Aorta (tissue), 5 donors: ENCODE data around the gene MED23. TPM values are rescaled to one million over a fixed set of nuclear protein-coding genes. Genes with fewer than 3 reads are reported as not detected.

ENCODE experiments used
- ATAC-seq: fragments of 200-7000 bp; cut with Tn5 transposase; one replicate; pipeline ENCODE4 v1.9.1; 2022; ENCODE audit warnings: moderate library complexity; ENCODE audit not compliant: low FRiP score
- DNase-seq, 2 donors: peaks; one replicate each; pipeline ENCODE4 v3.0.0-alpha.2; 2020
- H3K27ac ChIP-seq, 2 donors: one replicate each; pipeline ENCODE4 v1.5.1; 2013; ENCODE audit warnings: low read length in 2 of 2, mild to moderate bottlenecking in 2 of 2, moderate library complexity in 2 of 2, control low read depth in 1 of 2, inconsistent platforms in 1 of 2, low read depth in 1 of 2
- H3K27me3 ChIP-seq, 2 donors: one replicate each; pipeline ENCODE4 v1.6.1; 2013; ENCODE audit warnings: control low read depth in 1 of 2, low read length in 1 of 2, mild to moderate bottlenecking in 1 of 2, moderate library complexity in 1 of 2; ENCODE audit not compliant: insufficient read depth in 2 of 2, control insufficient read depth in 1 of 2
- H3K36me3 ChIP-seq, 2 donors: one replicate each; pipeline ENCODE4 v1.6.1; 2013; ENCODE audit warnings: control low read depth in 1 of 2, low read length in 1 of 2, mild to moderate bottlenecking in 1 of 2; ENCODE audit not compliant: insufficient read depth in 2 of 2, control insufficient read depth in 1 of 2
- H3K4me1 ChIP-seq, 2 donors: one replicate each; pipeline ENCODE4 v1.6.1; 2013; ENCODE audit warnings: low read length in 2 of 2, control low read depth in 1 of 2, mild to moderate bottlenecking in 1 of 2, moderate library complexity in 1 of 2; ENCODE audit not compliant: insufficient read depth in 2 of 2, control insufficient read depth in 1 of 2
- H3K4me3 ChIP-seq, 2 donors: one replicate each; pipeline ENCODE4 v1.5.1; 2013; ENCODE audit warnings: low read length in 2 of 2, control low read depth in 1 of 2, mild to moderate bottlenecking in 1 of 2
- H3K9me3 ChIP-seq: one replicate; pipeline ENCODE4 v1.6.1; 2013; ENCODE audit warnings: mild to moderate bottlenecking, low read length; ENCODE audit not compliant: control insufficient read depth
- WGBS, 2 donors: extraction: QIAGEN DNeasy Blood & Tissue Kit; methylation state at CpG; one replicate each; pipeline ENCODE4 v1.1.7; 2013; 5-methylcytosine and 5-hydroxymethylcytosine counted together
- intact Hi-C, 2 donors: fragments of 100-400 bp; cut with DNase I; formaldehyde crosslinking; loops; one replicate each; pipeline versions ENCODE4 v1.14.2 to v1.15.0; 2022
- long read RNA-seq, 2 donors: library from polyadenylated mRNA; unstranded; transcript quantifications; one replicate each; pipeline ENCODE4 v2.0.0, GENCODE V29; 2020 to 2021
- polyA plus RNA-seq, 2 donors: library from polyadenylated mRNA; stranded (reverse); fragments of 200-250 nt; gene quantifications; one replicate each; pipeline ENCODE4 v1.2.3, GENCODE V29; 2013
- total RNA-seq, 2 donors: library from RNA; stranded (reverse); fragmentation: NEBNext Ultra II Directional; extraction: Animal tissue kit (Norgen Biotek cat#: 25700); gene quantifications; one replicate each; pipeline ENCODE4 v1.2.1, GENCODE V29; 2021
- donor health status: healthy with polysubstance abuse.
- donor health status: Bipolar disorder and iron deficiency.
- donor health status: DM: no; HTN: no; CAD: no.
- donor health status: DM: no; HTN: no; CAD: no.
- donor health status: DM: yes; HTN: yes; CAD: no.

The MED23 gene
- 10 to 100 TPM; 29.1 to 32.9 TPM for total RNA-seq
- 10 to 100 TPM in 1 of 2 donors, 1 to 10 TPM in 1; 4.0 to 17.9 TPM for polyA plus RNA-seq
- long read RNA-seq, donor 1, partial matches to known transcripts: 8 of 9 reads
- long read RNA-seq, donor 1, other reads (novel, unspliced or antisense): 1 of 9 reads
- long read RNA-seq, donor 2, full-length matches to known transcripts: 3 of 11 reads
- long read RNA-seq, donor 2, partial matches to known transcripts: 6 of 11 reads
- long read RNA-seq, donor 2, other reads (novel, unspliced or antisense): 2 of 11 reads

- Histone ChIP-seq H3K27me3 (no peaks in the 10 kb centered on the region), H3K4me1 (peaks cover 0 to 3% of the 10 kb centered on the region in 2 donors), H3K36me3 (peaks cover 2 to 9% of the 10 kb centered on the region in 2 donors), H3K4me3 (peak within 1 kb of the TSS; percentile 66 to 96), H3K9me3 (no peaks in the 10 kb centered on the region), H3K27ac (peak within 1 kb of the TSS; percentile 3 to 61)
- DNase-seq (peak; percentile 96 to 98), ATAC-seq (peak; percentile 98)
- intact Hi-C loops: no loop called here
- WGBS, 2 donors: 0% methylated on average over 53 of the region's 53 CpGs
Observed at GRCh38 chr6:131627724-131628682, at the start of gene MED23. Gene MED23 (minus strand): TSS chr6:131628242. CDS start chr6:131628049, 193 bp downstream.

GRCh38 chr6:131673184-131673583 lies 45.1 kb upstream of the MED23 start:
- Histone ChIP-seq H3K9me3 (no peaks in the 10 kb centered on the region), H3K36me3 (no peaks in the 10 kb centered on the region), H3K4me1 (no peaks in the 10 kb centered on the region), H3K4me3 (no peak overlapping the region), H3K27ac (no peak overlapping the region), H3K27me3 (no peaks in the 10 kb centered on the region)
- ATAC-seq: no peak
- intact Hi-C loops: no loop called here
- DNase-seq: no peak
- WGBS, 2 donors: 94% methylated on average over 2 of the region's 2 CpGs

- whole genome bisulfite sequencing, 2 donors: 39 to 52% methylated on average over 1 of the region's 1 CpG
- Histone ChIP-seq H3K27me3 (no peaks in the 10 kb centered on the region), H3K36me3 (no peaks in the 10 kb centered on the region), H3K9me3 (peaks cover 2% of the 10 kb centered on the region), H3K4me1 (no peaks in the 10 kb centered on the region), H3K4me3 (no peak overlapping the region), H3K27ac (no peak overlapping the region)
- no peak for DNase-seq
- ATAC-seq: no peak
- intact Hi-C loops: no loop called here
Observed at GRCh38 chr6:131669891-131670290, 41.8 kb upstream of the MED23 start.

- Histone ChIP-seq H3K36me3 (no peaks in the 10 kb centered on the region), H3K27me3 (no peaks in the 10 kb centered on the region), H3K4me3 (no peak overlapping the region), H3K27ac (no peak overlapping the region), H3K9me3 (peaks cover 2% of the 10 kb centered on the region), H3K4me1 (no peaks in the 10 kb centered on the region)
- no peak for ATAC-seq
- DNase-seq: no peak
- WGBS, 2 donors: 92 to 94% methylated on average over 2 of the region's 2 CpGs
- intact Hi-C loops: no loop called here
Observed at GRCh38 chr6:131663578-131664165, 35.6 kb upstream of the MED23 start.

GRCh38 chr6:131660195-131660594 lies 32.2 kb upstream of the MED23 start:
- no peaks in the 10 kb centered on the region for H3K4me1 ChIP-seq
- WGBS, 2 donors: 79 to 84% methylated on average over 1 of the region's 1 CpG
- no peaks in the 10 kb centered on the region for H3K9me3 ChIP-seq
- H3K4me3 ChIP-seq: no peak overlapping the region
- DNase-seq (no peak), ATAC-seq (no peak)
- intact Hi-C loops: no loop called here
- no peaks in the 10 kb centered on the region for H3K36me3 ChIP-seq
- no peaks in the 10 kb centered on the region for H3K27me3 ChIP-seq
- no peak overlapping the region for H3K27ac ChIP-seq

- Histone ChIP-seq H3K36me3 (no peaks in the 10 kb centered on the region), H3K4me3 (no peak overlapping the region), H3K27me3 (no peaks in the 10 kb centered on the region), H3K4me1 (no peaks in the 10 kb centered on the region), H3K9me3 (no peaks in the 10 kb centered on the region), H3K27ac (no peak overlapping the region)
- intact Hi-C loops: no loop called here
- no peak for DNase-seq
- WGBS, 2 donors: 93 to 96% methylated on average over 3 of the region's 3 CpGs
- ATAC-seq: no peak
Observed at GRCh38 chr6:131658287-131658686, 30.2 kb upstream of the MED23 start.

GRCh38 chr6:131657630-131658111 lies 29.6 kb upstream of the MED23 start:
- Histone ChIP-seq H3K4me3 (no peak overlapping the region), H3K27me3 (no peaks in the 10 kb centered on the region), H3K36me3 (no peaks in the 10 kb centered on the region), H3K4me1 (no peaks in the 10 kb centered on the region), H3K27ac (no peak overlapping the region), H3K9me3 (no peaks in the 10 kb centered on the region)
- DNase-seq: no peak
- intact Hi-C loops: no loop called here
- 84 to 86% methylated on average over 6 of the region's 6 CpGs for WGBS, 2 donors
- ATAC-seq: no peak

GRCh38 chr6:131657222-131657621 lies 29.2 kb upstream of the MED23 start:
- WGBS, 2 donors: 90 to 94% methylated on average over 2 of the region's 2 CpGs
- intact Hi-C loops: no loop called here
- Histone ChIP-seq H3K9me3 (no peaks in the 10 kb centered on the region), H3K4me3 (no peak overlapping the region), H3K36me3 (no peaks in the 10 kb centered on the region), H3K4me1 (no peaks in the 10 kb centered on the region), H3K27me3 (no peaks in the 10 kb centered on the region), H3K27ac (no peak overlapping the region)
- no peak for ATAC-seq
- no peak for DNase-seq
